Dendritic cell treated with granulocyte-macrophage colony-stimulating factor and Interleukin-4, amounts not matched to agents 40 ng/mL and 50 ng/mL, for 4 days (primary cell): Measurements from ENCODE around the gene SFT2D1.
"Not testable (repeated sequence)": the region's sequence is repeated elsewhere in the genome, so short reads cannot be mapped to it uniquely, and the experiment has no call there.

ENCODE experiments used
- H3K27ac Mint-ChIP-seq: one replicate; pipeline ENCODE4 v1.8.0; 2022; ENCODE audit warnings: mild to moderate bottlenecking, mixed read lengths
- H3K27me3 Mint-ChIP-seq: one replicate; pipeline ENCODE4 v1.8.0; 2022; ENCODE audit warnings: mild to moderate bottlenecking, mixed read lengths
- H3K36me3 Mint-ChIP-seq: one replicate; pipeline ENCODE4 v1.8.0; 2022; ENCODE audit warnings: low read depth, mixed read lengths
- H3K4me1 Mint-ChIP-seq: one replicate; pipeline ENCODE4 v1.8.0; 2022; ENCODE audit warnings: low read depth, mixed read lengths
- H3K4me3 Mint-ChIP-seq: one replicate; pipeline ENCODE4 v1.8.0; 2022; ENCODE audit warnings: mild to moderate bottlenecking, moderate library complexity, mixed read lengths
- H3K9me3 Mint-ChIP-seq: one replicate; pipeline ENCODE4 v1.8.0; 2022; ENCODE audit warnings: mixed read lengths
- intact Hi-C: fragments of 100-400 bp; cut with micrococcal nuclease; formaldehyde crosslinking; loops from one replicate; pipeline ENCODE4 v1.15.0; 2022

SFT2D1 gene

DNA sequence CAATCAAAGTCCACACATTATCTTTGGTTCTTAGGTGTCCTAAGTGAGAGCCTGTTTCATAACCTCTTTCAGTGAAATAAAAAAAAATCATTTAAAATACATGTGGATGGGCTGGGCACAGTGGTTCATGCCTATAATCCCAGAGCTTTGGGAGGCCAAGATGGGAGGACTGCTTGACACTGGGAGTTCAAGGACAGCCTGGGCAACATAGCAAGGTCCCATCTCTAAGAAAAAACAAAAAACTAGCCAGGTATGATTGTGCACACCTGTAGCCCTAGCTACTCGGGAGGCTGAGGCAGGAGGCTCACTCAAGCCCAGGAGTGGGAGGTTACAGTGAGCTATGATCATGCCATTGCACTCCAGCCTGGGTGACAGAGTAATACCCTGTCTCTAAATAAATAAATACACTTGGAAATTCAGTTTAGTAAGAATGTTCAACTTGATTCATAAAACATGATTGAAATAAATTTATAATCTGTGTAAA lies 36.8 kb upstream of the SFT2D1 start:
- H3K9me3 Mint-ChIP-seq = no peaks in the 10 kb centered on the region
- no peak overlapping the region for H3K27ac Mint-ChIP-seq
- H3K27me3 Mint-ChIP-seq = no peaks in the 10 kb centered on the region
- peaks cover 15% of the 10 kb centered on the region for H3K36me3 Mint-ChIP-seq
- peaks cover 11% of the 10 kb centered on the region for H3K4me1 Mint-ChIP-seq
- intact Hi-C loops = no loop called here
- H3K4me3 Mint-ChIP-seq = no peak overlapping the region

GRCh38 chr6:166377721-166378120 lies 35.4 kb upstream of the SFT2D1 start:
- Mint-ChIP-seq H3K36me3 (peaks cover 21% of the 10 kb centered on the region), H3K9me3 (no peaks in the 10 kb centered on the region), H3K27me3 (no peaks in the 10 kb centered on the region), H3K4me1 (peaks cover 11% of the 10 kb centered on the region), H3K4me3 (no peak overlapping the region), H3K27ac (no peak overlapping the region)
- intact Hi-C loops = no loop called here

- H3K27ac Mint-ChIP-seq = no peak overlapping the region
- H3K27me3 Mint-ChIP-seq = no peaks in the 10 kb centered on the region
- H3K36me3 Mint-ChIP-seq = peaks cover 16% of the 10 kb centered on the region
- H3K4me1 Mint-ChIP-seq = peaks cover under 1% of the 10 kb centered on the region
- H3K4me3 Mint-ChIP-seq = no peak overlapping the region
- intact Hi-C loops = no loop called here
- H3K9me3 Mint-ChIP-seq = no peaks in the 10 kb centered on the region
Measured at GRCh38 chr6:166375013-166375412, 32.7 kb upstream of the SFT2D1 start.

GRCh38 chr6:166370489-166370888 lies 28.1 kb upstream of the SFT2D1 start:
- no peak overlapping the region for H3K27ac Mint-ChIP-seq
- intact Hi-C loops = no loop called here
- H3K4me1 Mint-ChIP-seq = peaks cover 5% of the 10 kb centered on the region
- peaks cover 44% of the 10 kb centered on the region for H3K36me3 Mint-ChIP-seq
- no peaks in the 10 kb centered on the region for H3K27me3 Mint-ChIP-seq
- H3K9me3 Mint-ChIP-seq = no peaks in the 10 kb centered on the region
- H3K4me3 Mint-ChIP-seq = no peak overlapping the region

GRCh38 chr6:166369782-166370181 lies 27.4 kb upstream of the SFT2D1 start:
- Mint-ChIP-seq H3K27me3 (no peaks in the 10 kb centered on the region), H3K4me3 (no peak overlapping the region), H3K9me3 (no peaks in the 10 kb centered on the region), H3K36me3 (peaks cover 47% of the 10 kb centered on the region), H3K27ac (no peak overlapping the region), H3K4me1 (peaks cover 5% of the 10 kb centered on the region)
- intact Hi-C loops = loop anchor here (5.0 kb wide), 1 partner anchor 42 kb away; no protein-coding TSS in a partner anchor

DNA sequence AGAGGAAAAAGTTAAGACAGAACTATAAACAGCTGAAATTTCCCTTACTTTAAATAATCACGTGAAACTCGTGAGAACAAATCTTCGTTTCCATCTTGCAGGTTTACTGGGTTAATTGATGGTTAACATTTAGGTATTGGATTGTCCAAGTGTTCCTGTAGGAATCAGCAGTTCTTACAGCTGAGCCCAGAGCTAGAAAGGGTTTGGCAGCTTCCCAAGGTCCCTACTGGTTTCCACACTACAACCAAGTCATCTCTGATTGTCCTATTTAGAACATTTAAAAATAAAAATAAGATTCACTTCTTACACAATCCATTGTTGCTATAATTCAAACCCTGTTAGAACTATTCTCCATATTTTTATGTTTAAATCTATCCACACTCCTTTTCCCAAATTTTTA lies 24.6 kb upstream of the SFT2D1 start:
- intact Hi-C loops = loop anchor here (5.0 kb wide), 1 partner anchor 40 kb away; no protein-coding TSS in a partner anchor
- Mint-ChIP-seq H3K4me1 (peaks cover 5% of the 10 kb centered on the region), H3K36me3 (peaks cover 70% of the 10 kb centered on the region), H3K27me3 (no peaks in the 10 kb centered on the region), H3K9me3 (no peaks in the 10 kb centered on the region), H3K27ac (no peak overlapping the region), H3K4me3 (no peak overlapping the region)

- Mint-ChIP-seq H3K4me1 (peaks cover 10% of the 10 kb centered on the region), H3K27me3 (no peaks in the 10 kb centered on the region), H3K4me3 (no peak overlapping the region), H3K9me3 (no peaks in the 10 kb centered on the region), H3K27ac (no peak overlapping the region), H3K36me3 (peaks cover 70% of the 10 kb centered on the region)
- intact Hi-C loops = loop anchor here (5.0 kb wide), 1 partner anchor 39 kb away; no protein-coding TSS in a partner anchor
Measured at GRCh38 chr6:166365806-166366205, 23.5 kb upstream of the SFT2D1 start.

DNA sequence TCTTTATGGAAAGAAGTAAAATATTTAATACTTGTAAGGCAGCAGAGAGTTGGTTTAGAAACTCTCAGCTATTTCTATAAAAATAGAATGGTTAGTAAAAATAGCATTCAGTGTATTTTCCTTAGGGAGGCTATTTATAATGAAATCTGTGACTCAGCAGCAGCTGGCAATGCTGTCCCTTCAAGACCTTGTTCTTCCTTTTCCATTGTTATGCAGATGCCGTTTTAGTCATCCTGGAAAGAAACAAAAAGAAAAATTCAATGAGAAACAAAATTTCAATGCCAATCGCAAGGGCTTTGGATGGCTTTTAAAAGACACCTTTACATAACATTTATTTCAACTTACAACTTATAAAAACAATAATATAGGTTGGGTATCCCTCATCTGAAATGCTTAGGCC lies 22.9 kb upstream of the SFT2D1 start:
- Mint-ChIP-seq H3K4me3 (no peak overlapping the region), H3K27me3 (no peaks in the 10 kb centered on the region), H3K9me3 (no peaks in the 10 kb centered on the region), H3K36me3 (peaks cover 68% of the 10 kb centered on the region), H3K27ac (no peak overlapping the region), H3K4me1 (peaks cover 15% of the 10 kb centered on the region)
- intact Hi-C loops = loop anchor here (5.0 kb wide), 1 partner anchor 38 kb away; no protein-coding TSS in a partner anchor

GRCh38 chr6:166364456-166364855 lies 22.1 kb upstream of the SFT2D1 start:
- Mint-ChIP-seq H3K9me3 (no peaks in the 10 kb centered on the region), H3K27me3 (no peaks in the 10 kb centered on the region), H3K4me3 (no peak overlapping the region), H3K4me1 (peaks cover 18% of the 10 kb centered on the region), H3K27ac (no peak overlapping the region), H3K36me3 (peaks cover 61% of the 10 kb centered on the region)
- intact Hi-C loops = no loop called here

DNA sequence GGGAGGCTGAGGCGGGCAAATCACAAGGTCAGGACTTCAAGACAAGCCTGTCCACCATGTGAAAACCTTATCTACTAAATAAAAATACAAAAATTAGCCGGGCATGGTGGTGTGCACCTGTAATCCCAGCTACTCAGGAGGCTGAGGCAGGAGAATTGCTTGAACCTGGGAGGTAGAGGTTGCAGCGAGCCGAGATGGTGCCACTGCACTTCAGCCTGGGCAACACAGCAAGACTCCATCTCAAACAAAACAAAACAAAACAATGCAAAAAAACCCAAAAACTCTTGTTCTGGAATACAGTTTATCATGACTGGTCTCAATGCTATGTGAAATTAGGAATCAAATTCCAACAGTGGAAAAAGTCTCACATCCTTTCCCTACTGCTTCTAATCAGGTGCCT lies 20.1 kb upstream of the SFT2D1 start:
- H3K27ac Mint-ChIP-seq, H3K9me3 Mint-ChIP-seq, intact Hi-C loops, H3K4me3 Mint-ChIP-seq, H3K27me3 Mint-ChIP-seq: not testable (repeated sequence)
- H3K36me3 Mint-ChIP-seq = peaks cover 44% of the 10 kb centered on the region
- H3K4me1 Mint-ChIP-seq = peaks cover 19% of the 10 kb centered on the region

DNA sequence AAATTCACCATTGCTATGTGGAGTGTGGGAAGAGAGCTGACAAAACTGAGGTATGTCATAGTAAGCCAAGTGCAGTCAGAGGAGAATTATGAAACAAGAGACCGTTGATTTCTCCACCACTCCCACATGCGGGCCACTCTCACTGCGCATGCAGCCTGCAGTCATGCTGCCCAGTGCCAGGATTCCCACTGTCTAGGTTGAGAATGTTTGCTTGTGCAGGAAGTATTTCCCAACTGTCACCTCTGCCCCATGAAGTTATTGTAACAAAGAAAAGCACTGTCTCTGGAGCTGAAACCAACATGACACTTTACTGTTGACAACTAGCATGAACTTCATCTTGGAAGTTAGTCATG lies 18.7 kb upstream of the SFT2D1 start:
- Mint-ChIP-seq H3K4me1 (peaks cover 19% of the 10 kb centered on the region), H3K27me3 (no peaks in the 10 kb centered on the region), H3K27ac (no peak overlapping the region), H3K4me3 (no peak overlapping the region), H3K36me3 (peaks cover 37% of the 10 kb centered on the region), H3K9me3 (no peaks in the 10 kb centered on the region)
- intact Hi-C loops = no loop called here

GRCh38 chr6:166360243-166361076 lies 18.1 kb upstream of the SFT2D1 start:
- intact Hi-C loops = no loop called here
- H3K27me3 Mint-ChIP-seq = no peaks in the 10 kb centered on the region
- no peak overlapping the region for H3K4me3 Mint-ChIP-seq
- H3K36me3 Mint-ChIP-seq = peaks cover 31% of the 10 kb centered on the region
- H3K9me3 Mint-ChIP-seq = no peaks in the 10 kb centered on the region
- H3K27ac Mint-ChIP-seq = no peak overlapping the region
- H3K4me1 Mint-ChIP-seq = peaks cover 19% of the 10 kb centered on the region

- no peaks in the 10 kb centered on the region for H3K9me3 Mint-ChIP-seq
- no peak overlapping the region for H3K4me3 Mint-ChIP-seq
- intact Hi-C loops = no loop called here
- H3K4me1 Mint-ChIP-seq = peaks cover 36% of the 10 kb centered on the region
- no peaks in the 10 kb centered on the region for H3K36me3 Mint-ChIP-seq
- no peak overlapping the region for H3K27ac Mint-ChIP-seq
- no peaks in the 10 kb centered on the region for H3K27me3 Mint-ChIP-seq
Measured at GRCh38 chr6:166355552-166355951, 13.2 kb upstream of the SFT2D1 start.

- intact Hi-C loops = no loop called here
- H3K9me3 Mint-ChIP-seq = no peaks in the 10 kb centered on the region
- no peak overlapping the region for H3K27ac Mint-ChIP-seq
- no peak overlapping the region for H3K4me3 Mint-ChIP-seq
- H3K36me3 Mint-ChIP-seq = no peaks in the 10 kb centered on the region
- no peaks in the 10 kb centered on the region for H3K27me3 Mint-ChIP-seq
- peaks cover 30% of the 10 kb centered on the region for H3K4me1 Mint-ChIP-seq
Measured at GRCh38 chr6:166354965-166355364, 12.6 kb upstream of the SFT2D1 start.

DNA sequence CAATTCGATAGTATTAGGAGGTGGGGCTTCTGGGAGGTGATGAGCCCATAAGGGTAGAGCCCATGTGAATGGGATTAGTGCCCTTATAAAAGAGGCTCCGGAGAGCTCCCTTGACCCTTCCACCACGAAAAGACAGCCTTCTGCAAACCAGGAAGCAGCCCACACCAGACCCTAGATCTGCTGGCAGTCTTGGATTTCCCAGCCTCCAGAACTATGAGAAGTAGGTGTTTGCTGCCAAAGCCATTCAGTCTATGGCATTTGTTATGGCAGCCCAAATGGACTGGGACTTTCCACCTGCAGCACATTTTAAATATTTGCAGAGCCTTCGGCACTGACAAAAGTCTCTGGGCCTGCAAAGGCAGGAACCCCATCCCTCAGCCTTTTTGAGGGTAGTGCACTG lies 11.8 kb upstream of the SFT2D1 start:
- Mint-ChIP-seq H3K36me3 (no peaks in the 10 kb centered on the region), H3K9me3 (no peaks in the 10 kb centered on the region), H3K27me3 (no peaks in the 10 kb centered on the region), H3K4me1 (peaks cover 24% of the 10 kb centered on the region), H3K27ac (no peak overlapping the region), H3K4me3 (no peak overlapping the region)
- intact Hi-C loops = no loop called here
